Type B pancreatic cell (in vitro differentiated cells): ENCODE measurements around the gene HOXD1. TPM values are rescaled to one million over a fixed set of nuclear protein-coding genes. Genes with fewer than 3 reads are reported as not detected.

Source experiments
- DNase-seq: peaks from one replicate; pipeline ENCODE4 v3.0.0; 2021; ENCODE audit warnings: mixed read lengths; ENCODE audit not compliant: unreplicated experiment; ENCODE audit errors: extremely low spot score
- H3K27ac Mint-ChIP-seq: 2 replicates; pipeline ENCODE4 v1.8.0; 2021; ENCODE audit warnings: mild to moderate bottlenecking, mixed read lengths
- H3K27me3 Mint-ChIP-seq: 2 replicates; pipeline ENCODE4 v1.8.0; 2021; ENCODE audit warnings: mixed read lengths
- H3K36me3 Mint-ChIP-seq: 2 replicates; pipeline ENCODE4 v1.8.0; 2021; ENCODE audit warnings: mixed read lengths
- H3K4me1 Mint-ChIP-seq: one replicate; pipeline ENCODE4 v1.8.0; 2021; ENCODE audit warnings: mixed read lengths; ENCODE audit not compliant: unreplicated experiment
- H3K4me3 Mint-ChIP-seq: 2 replicates; pipeline ENCODE4 v1.8.0; 2021; ENCODE audit warnings: mild to moderate bottlenecking, mixed read lengths
- H3K9me3 Mint-ChIP-seq: 2 replicates; pipeline ENCODE4 v1.8.0; 2021; ENCODE audit warnings: mixed read lengths
- CTCF ChIP-seq: fragments of 200-600 bp; sonication (generic); conservative IDR thresholded peaks from 2 replicates; pipeline ENCODE4 v1.5.0; 2021; ENCODE audit warnings: antibody characterized with exemption, mild to moderate bottlenecking
- total RNA-seq: library from RNA; stranded (reverse); gene quantifications from 2 replicates; pipeline ENCODE4 v1.2.1, GENCODE V29; 2021; ENCODE audit warnings: low replicate concordance

HOXD1 gene
- total RNA-seq, 1 donor from 2014 or later: 7.7 TPM

- TF ChIP-seq CTCF: no peak
- Mint-ChIP-seq H3K27ac (peak overlapping the region; percentile 76), H3K36me3 (peaks cover 16% of the 10 kb centered on the region), H3K27me3 (peaks cover 88% of the 10 kb centered on the region), H3K4me1 (peaks cover 22% of the 10 kb centered on the region), H3K4me3 (peak overlapping the region; percentile 86), H3K9me3 (no peaks in the 10 kb centered on the region)
- no peak for DNase-seq
Observed at GRCh38 chr2:176156301-176156806, 32.1 kb upstream of the HOXD1 start.

GRCh38 chr2:176156807-176157498 is 31.5 kb upstream of the HOXD1 start, which contains the start of gene HOXD3:
HOXD3 (plus strand) TSS chr2:176157307; CDS start chr2:176169115, 11,808 bp downstream.
- TF ChIP-seq CTCF: no peak
- Mint-ChIP-seq H3K9me3 (no peaks in the 10 kb centered on the region), H3K27ac (peak within 1 kb of the TSS; percentile 83), H3K36me3 (peaks cover 16% of the 10 kb centered on the region), H3K4me3 (peak within 1 kb of the TSS; percentile 88), H3K4me1 (peaks cover 24% of the 10 kb centered on the region), H3K27me3 (peaks cover 92% of the 10 kb centered on the region)
- DNase-seq: no peak

- H3K36me3 Mint-ChIP-seq: peaks cover 16% of the 10 kb centered on the region
- peaks cover 28% of the 10 kb centered on the region for H3K4me1 Mint-ChIP-seq
- peak overlapping the region; percentile 83 for H3K27ac Mint-ChIP-seq
- peak overlapping the region; percentile 88 for H3K4me3 Mint-ChIP-seq
- no peak for DNase-seq
- H3K27me3 Mint-ChIP-seq: peaks cover 95% of the 10 kb centered on the region
- TF ChIP-seq CTCF: no peak
- no peaks in the 10 kb centered on the region for H3K9me3 Mint-ChIP-seq
Observed at GRCh38 chr2:176157499-176158185, 30.8 kb upstream of the HOXD1 start.

- Mint-ChIP-seq H3K27ac (peak overlapping the region; percentile 83), H3K9me3 (no peaks in the 10 kb centered on the region), H3K4me3 (peak overlapping the region; percentile 88), H3K36me3 (peaks cover 16% of the 10 kb centered on the region), H3K27me3 (peaks cover 93% of the 10 kb centered on the region), H3K4me1 (peaks cover 31% of the 10 kb centered on the region)
- no peak for TF ChIP-seq CTCF
- DNase-seq: no peak
Observed at GRCh38 chr2:176158186-176158591, 30.3 kb upstream of the HOXD1 start.

- Mint-ChIP-seq H3K9me3 (no peaks in the 10 kb centered on the region), H3K36me3 (peaks cover 16% of the 10 kb centered on the region), H3K4me1 (peaks cover 36% of the 10 kb centered on the region), H3K27me3 (peaks cover 93% of the 10 kb centered on the region), H3K27ac (peak overlapping the region; percentile 83), H3K4me3 (peak overlapping the region; percentile 88)
- no peak for DNase-seq
- no peak for TF ChIP-seq CTCF
Observed at GRCh38 chr2:176158855-176159662, 29.4 kb upstream of the HOXD1 start.
